ENCODE measurements around the gene KCTD10.
"Not testable (repeated sequence)": the region's sequence is repeated elsewhere in the genome, so short reads cannot be mapped to it uniquely, and the experiment has no call there.

Gene KCTD10

GRCh38 chr12:109476807-109477184, 304 bp downstream of the KCTD10 start:
- H3K27me3 ChIP-seq (ENCODE audit: insufficient read depth, low read length): no peaks in the 10 kb centered on the region
- peaks cover 24% of the 10 kb centered on the region for H3K4me1 ChIP-seq (ENCODE audit: insufficient read depth, low read length)
- H3K36me3 ChIP-seq (ENCODE audit: insufficient read depth, low read length): peaks cover 8% of the 10 kb centered on the region
- no peaks in the 10 kb centered on the region for H3K9me3 ChIP-seq (ENCODE audit: low read length)
- peak overlapping the region; percentile 99 for H3K4me3 ChIP-seq (ENCODE audit: low read length)
- H2AFZ ChIP-seq (ENCODE audit: low read depth, low read length): peak overlapping the region; percentile 66

GRCh38 chr12:109475993-109476806, 900 bp downstream of the KCTD10 start:
- Histone ChIP-seq H2AFZ (ENCODE audit: low read depth, low read length) (peak overlapping the region; percentile 66), H3K9me3 (ENCODE audit: low read length) (no peaks in the 10 kb centered on the region), H3K36me3 (ENCODE audit: insufficient read depth, low read length) (peaks cover 8% of the 10 kb centered on the region), H3K4me1 (ENCODE audit: insufficient read depth, low read length) (peaks cover 24% of the 10 kb centered on the region), H3K27me3 (ENCODE audit: insufficient read depth, low read length) (no peaks in the 10 kb centered on the region), H3K4me3 (ENCODE audit: low read length) (peak overlapping the region; percentile 99)

- Histone ChIP-seq H3K4me1 (ENCODE audit: insufficient read depth, low read length) (peaks cover 24% of the 10 kb centered on the region), H3K36me3 (ENCODE audit: insufficient read depth, low read length) (peaks cover 10% of the 10 kb centered on the region), H3K9me3 (ENCODE audit: low read length) (no peaks in the 10 kb centered on the region), H2AFZ (ENCODE audit: low read depth, low read length) (no peak overlapping the region), H3K4me3 (ENCODE audit: low read length) (no peak overlapping the region), H3K27me3 (ENCODE audit: insufficient read depth, low read length) (no peaks in the 10 kb centered on the region)
Measured at GRCh38 chr12:109475121-109475520, 2.0 kb downstream of the KCTD10 start.

- H3K4me1 ChIP-seq (ENCODE audit: insufficient read depth, low read length): peaks cover 23% of the 10 kb centered on the region
- not testable (repeated sequence) for H3K27me3 ChIP-seq (ENCODE audit: insufficient read depth, low read length); H3K9me3 ChIP-seq (ENCODE audit: low read length); H3K4me3 ChIP-seq (ENCODE audit: low read length); H2AFZ ChIP-seq (ENCODE audit: low read depth, low read length)
- peaks cover 24% of the 10 kb centered on the region for H3K36me3 ChIP-seq (ENCODE audit: insufficient read depth, low read length)
Measured at GRCh38 chr12:109473526-109474270, 3.4 kb downstream of the KCTD10 start.

- H3K27me3 ChIP-seq (ENCODE audit: insufficient read depth, low read length): no peaks in the 10 kb centered on the region
- peaks cover 17% of the 10 kb centered on the region for H3K4me1 ChIP-seq (ENCODE audit: insufficient read depth, low read length)
- H2AFZ ChIP-seq (ENCODE audit: low read depth, low read length): no peak overlapping the region
- H3K4me3 ChIP-seq (ENCODE audit: low read length): no peak overlapping the region
- no peaks in the 10 kb centered on the region for H3K9me3 ChIP-seq (ENCODE audit: low read length)
- peaks cover 29% of the 10 kb centered on the region for H3K36me3 ChIP-seq (ENCODE audit: insufficient read depth, low read length)
Measured at GRCh38 chr12:109473006-109473405, 4.1 kb downstream of the KCTD10 start.

- H3K27me3 ChIP-seq (ENCODE audit: insufficient read depth, low read length): no peaks in the 10 kb centered on the region
- H3K4me3 ChIP-seq (ENCODE audit: low read length): no peak overlapping the region
- no peak overlapping the region for H2AFZ ChIP-seq (ENCODE audit: low read depth, low read length)
- peaks cover 42% of the 10 kb centered on the region for H3K36me3 ChIP-seq (ENCODE audit: insufficient read depth, low read length)
- H3K9me3 ChIP-seq (ENCODE audit: low read length): no peaks in the 10 kb centered on the region
- H3K4me1 ChIP-seq (ENCODE audit: insufficient read depth, low read length): peaks cover 3% of the 10 kb centered on the region
Measured at GRCh38 chr12:109469517-109469916, 7.6 kb downstream of the KCTD10 start.

GRCh38 chr12:109467978-109468676, 9.0 kb downstream of the KCTD10 start:
- H3K36me3 ChIP-seq (ENCODE audit: insufficient read depth, low read length): peaks cover 41% of the 10 kb centered on the region

GRCh38 chr12:109466821-109467220, 10.3 kb downstream of the KCTD10 start:
- Histone ChIP-seq H3K4me3 (ENCODE audit: low read length) (no peak overlapping the region), H3K27me3 (ENCODE audit: insufficient read depth, low read length) (no peaks in the 10 kb centered on the region), H3K4me1 (ENCODE audit: insufficient read depth, low read length) (peaks cover 30% of the 10 kb centered on the region)

More at GRCh38 chr12:109467978-109468676, 9.0 kb downstream of the KCTD10 start:
- Histone ChIP-seq H3K27me3 (ENCODE audit: insufficient read depth, low read length) (no peaks in the 10 kb centered on the region), H3K9me3 (ENCODE audit: low read length) (no peaks in the 10 kb centered on the region), H3K4me3 (ENCODE audit: low read length) (no peak overlapping the region), H2AFZ (ENCODE audit: low read depth, low read length) (no peak overlapping the region), H3K4me1 (ENCODE audit: insufficient read depth, low read length) (peaks cover 17% of the 10 kb centered on the region)

GRCh38 chr12:109466305-109466704, 10.8 kb downstream of the KCTD10 start:
- Histone ChIP-seq H3K27me3 (ENCODE audit: insufficient read depth, low read length) (no peaks in the 10 kb centered on the region), H3K4me1 (ENCODE audit: insufficient read depth, low read length) (peaks cover 36% of the 10 kb centered on the region), H3K9me3 (ENCODE audit: low read length) (no peaks in the 10 kb centered on the region), H3K36me3 (ENCODE audit: insufficient read depth, low read length) (peaks cover 34% of the 10 kb centered on the region), H3K4me3 (ENCODE audit: low read length) (no peak overlapping the region), H2AFZ (ENCODE audit: low read depth, low read length) (no peak overlapping the region)

More at GRCh38 chr12:109466821-109467220, 10.3 kb downstream of the KCTD10 start:
- Histone ChIP-seq H2AFZ (ENCODE audit: low read depth, low read length) (no peak overlapping the region), H3K36me3 (ENCODE audit: insufficient read depth, low read length) (peaks cover 34% of the 10 kb centered on the region), H3K9me3 (ENCODE audit: low read length) (no peaks in the 10 kb centered on the region)

GRCh38 chr12:109464642-109465351, 12.3 kb downstream of the KCTD10 start:
- Histone ChIP-seq H3K27me3 (ENCODE audit: insufficient read depth, low read length) (no peaks in the 10 kb centered on the region), H3K4me1 (ENCODE audit: insufficient read depth, low read length) (peaks cover 50% of the 10 kb centered on the region), H2AFZ (ENCODE audit: low read depth, low read length) (no peak overlapping the region), H3K36me3 (ENCODE audit: insufficient read depth, low read length) (peaks cover 35% of the 10 kb centered on the region), H3K9me3 (ENCODE audit: low read length) (no peaks in the 10 kb centered on the region), H3K4me3 (ENCODE audit: low read length) (no peak overlapping the region)

GRCh38 chr12:109463756-109464155, 13.3 kb downstream of the KCTD10 start:
- Histone ChIP-seq H3K4me1 (ENCODE audit: insufficient read depth, low read length) (peaks cover 60% of the 10 kb centered on the region), H3K9me3 (ENCODE audit: low read length) (no peaks in the 10 kb centered on the region), H3K4me3 (ENCODE audit: low read length) (no peak overlapping the region), H3K27me3 (ENCODE audit: insufficient read depth, low read length) (no peaks in the 10 kb centered on the region), H3K36me3 (ENCODE audit: insufficient read depth, low read length) (peaks cover 25% of the 10 kb centered on the region), H2AFZ (ENCODE audit: low read depth, low read length) (no peak overlapping the region)

GRCh38 chr12:109462868-109463692, 14.0 kb downstream of the KCTD10 start:
- Histone ChIP-seq H3K4me3 (ENCODE audit: low read length) (no peak overlapping the region), H3K4me1 (ENCODE audit: insufficient read depth, low read length) (peaks cover 67% of the 10 kb centered on the region), H2AFZ (ENCODE audit: low read depth, low read length) (no peak overlapping the region), H3K27me3 (ENCODE audit: insufficient read depth, low read length) (no peaks in the 10 kb centered on the region), H3K9me3 (ENCODE audit: low read length) (no peaks in the 10 kb centered on the region), H3K36me3 (ENCODE audit: insufficient read depth, low read length) (peaks cover 20% of the 10 kb centered on the region)

Data from neuron (in vitro differentiated cells).